AG09309 (cell line): ENCODE results near the gene CNRIP1.
"Not testable (repeated sequence)": the region's sequence is repeated elsewhere in the genome, so short reads cannot be mapped to it uniquely, and the experiment has no call there.

Source experiments
- DNase-seq: peaks from one replicate; pipeline ENCODE4 v3.0.0-alpha.2; 2010; ENCODE audit warnings: low read depth
- H3K4me3 ChIP-seq: 2 replicates; pipeline ENCODE4 v1.5.1; 2011; ENCODE audit warnings: mild to moderate bottlenecking, low read depth, low read length, moderate library complexity; ENCODE audit not compliant: control insufficient read depth
- TF ChIP-seq, protein P1 (sequence below): IDR thresholded peaks from 2 replicates; pipeline ENCODE4 v1.5.1; 2011; ENCODE audit warnings: mild to moderate bottlenecking, low read depth, low read length, inconsistent platforms; ENCODE audit not compliant: insufficient read depth, control insufficient read depth; ENCODE audit errors: missing control alignments

The CNRIP1 gene

DNA sequence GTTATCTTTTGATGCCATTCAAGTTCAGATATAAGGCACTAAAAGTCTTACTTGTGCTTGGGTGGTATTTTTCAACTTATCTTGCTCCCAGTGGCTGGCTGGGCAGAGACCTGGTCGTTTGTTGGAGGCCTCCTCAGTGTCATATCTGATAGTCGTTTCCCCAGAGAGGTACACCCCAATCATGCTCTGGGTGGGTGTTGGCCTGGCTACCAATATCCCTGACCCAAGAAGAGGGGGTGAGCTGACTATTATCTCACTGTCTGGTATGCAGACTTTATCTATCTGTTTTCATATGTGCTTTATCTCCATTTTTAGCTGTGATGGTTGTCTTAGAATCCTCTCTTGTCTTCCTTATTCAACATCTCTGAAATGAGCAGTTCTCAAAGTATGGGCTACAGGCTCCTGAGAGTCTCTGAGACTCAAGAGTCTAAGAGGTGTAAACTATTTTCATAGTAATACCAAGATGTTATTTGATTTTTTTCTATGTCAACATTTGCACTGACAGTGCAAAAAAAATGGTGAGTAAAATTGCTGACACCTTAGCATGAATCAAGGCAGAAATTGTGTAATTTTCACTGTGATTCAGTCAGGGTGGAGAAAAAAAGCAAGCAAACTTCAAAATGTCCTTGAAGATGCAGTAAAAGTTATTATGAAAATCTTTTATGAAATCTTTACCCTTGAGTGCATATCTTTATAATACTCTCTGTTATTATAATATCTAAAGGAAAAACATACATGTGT is 33.1 kb upstream of the CNRIP1 start:
- no peak for DNase-seq
- H3K4me3 ChIP-seq: no peak overlapping the region
- TF ChIP-seq, protein P1, sequence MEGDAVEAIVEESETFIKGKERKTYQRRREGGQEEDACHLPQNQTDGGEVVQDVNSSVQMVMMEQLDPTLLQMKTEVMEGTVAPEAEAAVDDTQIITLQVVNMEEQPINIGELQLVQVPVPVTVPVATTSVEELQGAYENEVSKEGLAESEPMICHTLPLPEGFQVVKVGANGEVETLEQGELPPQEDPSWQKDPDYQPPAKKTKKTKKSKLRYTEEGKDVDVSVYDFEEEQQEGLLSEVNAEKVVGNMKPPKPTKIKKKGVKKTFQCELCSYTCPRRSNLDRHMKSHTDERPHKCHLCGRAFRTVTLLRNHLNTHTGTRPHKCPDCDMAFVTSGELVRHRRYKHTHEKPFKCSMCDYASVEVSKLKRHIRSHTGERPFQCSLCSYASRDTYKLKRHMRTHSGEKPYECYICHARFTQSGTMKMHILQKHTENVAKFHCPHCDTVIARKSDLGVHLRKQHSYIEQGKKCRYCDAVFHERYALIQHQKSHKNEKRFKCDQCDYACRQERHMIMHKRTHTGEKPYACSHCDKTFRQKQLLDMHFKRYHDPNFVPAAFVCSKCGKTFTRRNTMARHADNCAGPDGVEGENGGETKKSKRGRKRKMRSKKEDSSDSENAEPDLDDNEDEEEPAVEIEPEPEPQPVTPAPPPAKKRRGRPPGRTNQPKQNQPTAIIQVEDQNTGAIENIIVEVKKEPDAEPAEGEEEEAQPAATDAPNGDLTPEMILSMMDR: no peak

DNA sequence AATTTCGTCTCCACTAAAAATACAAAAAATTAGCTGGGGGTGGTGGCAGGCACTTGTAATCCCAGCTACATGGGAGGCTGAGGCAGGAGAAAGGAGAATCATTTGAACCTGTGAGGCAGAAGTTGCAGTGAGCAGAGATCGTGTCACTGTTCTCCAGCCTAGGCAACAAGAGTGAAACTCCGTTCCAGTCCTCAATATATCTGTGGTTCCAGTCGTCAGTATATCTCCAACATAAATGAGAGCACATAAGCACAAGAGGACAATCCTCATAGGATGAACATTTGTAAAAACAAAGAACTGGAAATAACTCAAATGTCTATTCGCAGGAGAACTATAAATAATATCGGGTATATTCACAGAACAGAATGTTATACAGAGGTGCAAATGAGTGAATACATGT is 32.2 kb upstream of the CNRIP1 start:
- H3K4me3 ChIP-seq: no peak overlapping the region
- TF ChIP-seq, protein P1: no peak
- DNase-seq: no peak

DNA sequence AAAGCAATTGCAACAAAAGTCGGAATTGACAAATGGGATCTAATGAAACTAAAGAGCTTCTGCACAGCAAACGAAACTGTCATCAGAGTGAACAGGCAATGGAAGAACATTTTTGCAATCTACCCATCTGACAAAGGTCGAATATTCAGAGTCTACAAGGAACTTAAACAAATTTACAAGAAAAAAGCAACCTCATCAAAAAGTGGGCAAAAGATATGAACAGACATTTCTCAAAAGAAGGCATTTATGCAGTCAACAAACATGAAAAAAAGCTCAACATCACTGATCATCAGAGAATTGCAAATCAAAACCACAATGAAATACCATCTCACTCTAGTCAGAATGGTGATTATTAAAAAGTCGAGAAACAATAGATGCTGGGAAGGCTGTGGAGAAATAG is 29.3 kb upstream of the CNRIP1 start:
- not testable (repeated sequence) for DNase-seq, H3K4me3 ChIP-seq

DNA sequence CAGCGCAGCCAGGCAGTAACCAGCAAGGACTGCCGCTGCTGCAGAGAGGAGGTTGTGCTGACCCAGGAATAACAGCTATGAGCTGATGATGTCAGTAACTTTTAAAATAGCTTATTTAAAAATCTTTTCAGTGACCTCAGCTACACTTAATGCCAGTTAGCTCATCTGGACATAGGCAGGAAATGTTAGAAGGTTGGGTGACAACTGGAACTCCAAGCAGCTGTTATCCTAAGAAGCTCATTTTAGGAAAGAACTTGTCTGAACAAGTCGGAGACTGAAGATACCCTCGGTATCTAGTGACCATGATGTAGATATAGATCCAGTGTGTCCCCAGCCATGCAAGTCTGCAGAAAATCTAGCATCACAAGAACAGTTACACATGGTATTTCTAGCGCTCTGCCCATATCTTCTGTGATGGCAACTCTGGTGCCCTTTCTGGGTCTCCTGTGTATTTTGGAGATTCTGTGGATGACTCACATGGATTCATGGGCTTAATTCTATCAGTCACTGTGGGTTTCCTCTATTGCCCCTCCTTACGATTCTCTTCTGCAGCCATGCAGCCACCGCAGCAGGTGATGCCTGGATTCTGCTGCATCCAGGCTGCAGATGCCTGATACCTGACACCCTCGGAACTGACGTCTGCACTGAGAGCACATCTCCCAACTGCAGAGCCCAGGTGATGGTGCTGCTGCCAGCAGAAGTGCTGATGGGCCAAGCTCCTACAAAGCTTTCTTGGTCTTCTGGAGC is 25.6 kb upstream of the CNRIP1 start:
- no peak for DNase-seq
- TF ChIP-seq, protein P1: no peak
- no peak overlapping the region for H3K4me3 ChIP-seq

DNA sequence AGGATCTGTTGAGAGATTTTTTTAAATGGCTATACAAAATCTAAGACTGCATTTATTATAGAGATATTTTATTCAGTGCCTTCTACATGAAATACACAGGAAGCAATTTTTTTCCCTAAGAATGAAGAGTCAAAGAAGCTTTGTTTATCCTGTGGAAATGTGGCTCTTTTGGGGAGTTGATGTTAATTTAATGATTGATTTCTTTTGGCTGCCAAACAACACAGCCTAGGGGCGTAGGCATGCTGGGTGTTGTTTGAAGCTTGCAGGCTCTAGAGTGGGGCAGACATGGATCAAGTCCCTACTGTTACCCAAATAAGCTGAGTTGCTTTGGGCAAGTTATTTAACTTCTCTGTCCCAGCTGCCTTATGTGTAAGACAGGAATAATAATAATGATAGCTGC is 24.3 kb upstream of the CNRIP1 start:
- no peak overlapping the region for H3K4me3 ChIP-seq
- TF ChIP-seq, protein P1: no peak
- DNase-seq: no peak

DNA sequence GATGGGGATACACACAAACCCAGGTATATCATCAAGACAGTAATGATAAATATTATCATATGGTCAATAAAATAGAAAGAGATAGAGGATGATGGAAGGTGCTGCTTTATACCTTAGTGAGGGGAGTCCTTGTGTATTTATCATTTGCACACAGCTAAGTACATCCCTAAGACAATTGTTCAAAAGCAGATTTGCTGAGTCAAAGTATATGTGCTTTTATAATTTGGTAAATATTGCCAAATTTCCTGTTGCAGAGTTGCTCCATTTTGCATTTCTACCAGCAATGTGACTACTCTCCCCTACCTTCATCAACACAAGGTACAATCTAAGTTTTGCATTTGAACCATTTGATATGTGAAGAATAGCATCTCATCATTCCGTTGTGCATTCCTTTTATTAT is 22.7 kb upstream of the CNRIP1 start:
- no peak overlapping the region for H3K4me3 ChIP-seq
- DNase-seq: no peak
- TF ChIP-seq, protein P1: no peak

DNA sequence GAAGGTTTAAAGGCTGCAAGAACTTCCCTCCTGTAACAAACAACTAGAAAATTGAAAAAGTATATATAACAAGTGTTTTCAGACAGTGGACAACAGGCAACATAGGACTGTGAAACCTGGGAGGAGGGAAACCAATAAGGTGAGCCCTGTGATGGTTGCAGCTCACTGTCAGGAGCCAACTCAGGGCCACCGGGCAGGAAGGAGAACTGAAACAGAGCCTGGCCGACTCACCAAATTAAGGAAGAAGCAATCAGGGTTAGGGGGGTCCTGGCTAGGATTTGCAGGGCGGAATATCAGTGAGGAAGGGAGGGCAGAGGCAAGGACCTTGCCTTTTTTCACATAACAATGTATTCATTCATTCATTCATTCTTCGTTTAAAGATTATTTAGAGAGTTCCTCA is 21.8 kb upstream of the CNRIP1 start:
- DNase-seq: no peak
- TF ChIP-seq, protein P1: no peak
- H3K4me3 ChIP-seq: no peak overlapping the region
